H1 (cell line): ENCODE data around the gene LMO4. TPM values are rescaled to one million over a fixed set of nuclear protein-coding genes. Genes with fewer than 3 reads are reported as not detected.

Source experiments
- BACH1 ChIP-seq: IDR thresholded peaks from 2 replicates; pipeline ENCODE4 v1.6.1; 2012; ENCODE audit warnings: low read length, improper control_type of control experiment
- KDM5A ChIP-seq: fragments of 200-600 bp; IDR thresholded peaks from 2 replicates; pipeline ENCODE4 v1.7.1; 2012; ENCODE audit warnings: mild to moderate bottlenecking, low read length, inconsistent platforms, mixed read lengths
- POLR2A ChIP-seq, 2 experiments: IDR thresholded peaks; 1 replicate in 1 of 2; 2 replicates in 1 of 2; pipeline ENCODE4 v1.6.1; 2011; ENCODE audit warnings: low read depth in 2 of 2, low read length in 2 of 2, mild to moderate bottlenecking in 2 of 2; ENCODE audit errors: control extremely low read depth in 1 of 2
- POLR2AphosphoS5 ChIP-seq: IDR thresholded peaks from 2 replicates; pipeline ENCODE4 v1.6.1; 2011; ENCODE audit warnings: low read depth, low read length
- SP2 ChIP-seq: IDR thresholded peaks from 2 replicates; pipeline ENCODE4 v1.6.1; 2012; ENCODE audit warnings: mild to moderate bottlenecking, low read length, inconsistent platforms
- polyA plus RNA-seq, 7 experiments: library from polyadenylated mRNA; depleted of rRNA in 3 of 7; stranded (reverse) in 5 of 7; unstranded in 2 of 7; fragments of >200 nt in 5 of 7; fragments of 200-250 nt in 2 of 7; gene quantifications; 1 replicate in 5 of 7; 2 replicates in 1 of 7; 4 replicates in 1 of 7; pipeline versions ENCODE4 v1.2.1 to v1.2.3, GENCODE V29; 2011 to 2013; ENCODE audit warnings: missing spikeins in 2 of 7, mixed read lengths in 2 of 7
- total RNA-seq: library from RNA; stranded (reverse); fragmentation: NEBNext Ultra II Directional; extraction: Animal tissue kit (Norgen Biotek cat#: 25700); gene quantifications from 2 replicates; pipeline ENCODE4 v1.2.1, GENCODE V29; 2021
- TF ChIP-seq, protein P1 (sequence below): IDR thresholded peaks from 2 replicates; pipeline ENCODE4 v1.6.1; 2011; ENCODE audit warnings: low read depth, mild to moderate bottlenecking, low read length; ENCODE audit not compliant: insufficient read depth
- TF ChIP-seq, protein P2 (sequence below): IDR thresholded peaks from 2 replicates; pipeline ENCODE4 v1.6.1; 2012; ENCODE audit warnings: inconsistent platforms

LMO4 gene
- total and polyA plus RNA-seq, 2 of the 8 experiments (the other 6 are each of a cell fraction or from before 2014, with no cell fraction given) = 71.7 to 98.7 TPM

DNA sequence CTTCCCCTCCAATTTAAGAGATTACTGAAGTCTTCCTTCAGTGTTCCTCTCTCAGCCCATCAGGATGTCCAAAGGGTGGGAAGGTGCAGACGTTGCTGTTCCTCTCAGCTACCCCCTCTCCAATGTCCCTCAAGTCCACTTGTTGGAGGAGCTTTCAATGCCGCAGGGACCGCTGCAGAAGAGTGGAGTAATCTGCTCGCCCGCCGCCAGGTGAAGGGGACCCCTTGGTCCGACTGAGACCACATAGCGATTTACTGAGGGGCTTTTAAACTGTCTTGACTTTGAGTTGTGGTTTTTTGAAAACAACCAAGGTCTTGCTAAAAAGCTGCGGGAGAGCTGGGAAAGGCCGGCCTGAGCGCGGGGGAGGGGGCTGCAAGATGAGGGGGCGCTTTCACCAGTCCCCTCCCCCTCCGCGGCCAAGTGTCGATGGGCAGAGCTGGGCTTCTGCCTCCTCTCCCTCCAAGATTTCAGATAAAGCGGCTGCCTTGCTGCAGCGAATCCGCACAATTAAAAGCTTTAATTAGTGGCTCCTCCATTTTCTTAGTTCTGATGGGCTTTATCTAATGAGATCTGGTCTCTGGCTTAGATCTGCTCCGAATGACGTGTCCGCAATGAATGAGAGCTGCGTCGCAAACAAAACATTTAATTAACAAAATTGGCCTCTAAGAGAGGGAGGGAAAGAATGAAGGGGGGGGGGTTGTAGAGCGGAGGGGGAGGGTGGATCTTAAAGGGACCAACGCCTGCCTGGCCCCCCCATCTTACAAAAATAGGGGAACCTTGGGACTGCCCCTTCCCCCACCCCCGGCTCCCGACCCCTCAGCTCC, 5.9 kb downstream of the LMO4 start (continued):
- TF ChIP-seq POLR2AphosphoS5 = no peak
- TF ChIP-seq POLR2A (IDR thresholded peaks at IDR 0.05; ENCODE audit: control extremely low read depth in 1 of 2, low read depth in 2 of 2, low read length in 2 of 2) = 0 out of 3 replicates have a peak, but pooled peaks of 1 of the 2 experiments have one; percentile 2
- TF ChIP-seq, protein P1, sequence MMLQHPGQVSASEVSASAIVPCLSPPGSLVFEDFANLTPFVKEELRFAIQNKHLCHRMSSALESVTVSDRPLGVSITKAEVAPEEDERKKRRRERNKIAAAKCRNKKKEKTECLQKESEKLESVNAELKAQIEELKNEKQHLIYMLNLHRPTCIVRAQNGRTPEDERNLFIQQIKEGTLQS = no peak
- no peak for TF ChIP-seq BACH1
- TF ChIP-seq, protein P2, sequence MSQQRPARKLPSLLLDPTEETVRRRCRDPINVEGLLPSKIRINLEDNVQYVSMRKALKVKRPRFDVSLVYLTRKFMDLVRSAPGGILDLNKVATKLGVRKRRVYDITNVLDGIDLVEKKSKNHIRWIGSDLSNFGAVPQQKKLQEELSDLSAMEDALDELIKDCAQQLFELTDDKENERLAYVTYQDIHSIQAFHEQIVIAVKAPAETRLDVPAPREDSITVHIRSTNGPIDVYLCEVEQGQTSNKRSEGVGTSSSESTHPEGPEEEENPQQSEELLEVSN = no peak
- no peak for TF ChIP-seq KDM5A
- TF ChIP-seq SP2 = no peak
